Measurements from ENCODE around the gene LDB3. TPM values are rescaled to one million over a fixed set of nuclear protein-coding genes. Genes with fewer than 3 reads are reported as not detected.

Gene LDB3
- total and polyA plus RNA-seq, 10 donors = 0.14 to 1.2 (median 0.36) TPM; not detected in 2

DNA sequence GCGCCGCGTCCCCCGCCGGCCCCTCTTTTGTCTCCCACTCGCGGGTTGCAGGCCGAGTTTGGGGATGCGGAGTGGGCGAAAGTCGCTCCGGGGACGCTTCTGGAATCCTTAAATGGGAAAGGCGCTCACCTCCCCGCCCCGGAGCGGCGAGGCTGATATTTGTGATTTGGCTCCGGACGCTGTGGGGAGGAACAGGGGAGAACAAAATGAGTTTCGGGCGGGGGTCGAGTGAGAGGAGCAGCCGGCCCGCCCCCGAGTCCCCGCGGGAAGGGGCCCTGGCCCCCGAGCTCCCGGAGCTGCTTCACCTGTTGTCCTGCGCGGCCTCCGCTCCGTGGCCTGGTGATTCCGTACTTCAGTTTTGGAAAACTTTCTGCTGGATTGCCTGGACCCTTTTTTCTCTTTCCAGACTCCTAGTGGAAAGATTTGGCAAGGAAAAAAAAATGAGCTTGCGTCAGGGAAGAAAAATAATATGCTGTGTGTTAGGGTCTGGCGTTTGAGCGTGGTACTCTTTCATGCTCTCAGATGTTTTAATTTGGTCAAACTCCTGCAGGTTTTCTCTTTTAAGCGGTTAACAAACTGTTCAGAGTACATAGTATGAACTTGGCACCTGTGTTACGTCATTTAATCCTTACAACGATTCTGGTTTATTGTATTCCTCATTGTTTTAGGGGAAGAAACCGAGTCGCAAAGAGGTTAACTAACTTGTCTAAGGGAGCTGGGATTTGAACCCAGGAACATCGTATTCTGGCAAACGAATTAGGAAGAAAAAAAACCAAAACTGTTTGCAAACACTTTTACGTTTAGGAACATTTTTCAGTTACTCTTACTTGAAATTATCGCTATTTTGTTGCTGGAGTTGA is 89.0 kb downstream of the LDB3 start:
- no peak for TF ChIP-seq POLR2A (IDR thresholded peaks at IDR 0.05)
- TF ChIP-seq, protein P1, sequence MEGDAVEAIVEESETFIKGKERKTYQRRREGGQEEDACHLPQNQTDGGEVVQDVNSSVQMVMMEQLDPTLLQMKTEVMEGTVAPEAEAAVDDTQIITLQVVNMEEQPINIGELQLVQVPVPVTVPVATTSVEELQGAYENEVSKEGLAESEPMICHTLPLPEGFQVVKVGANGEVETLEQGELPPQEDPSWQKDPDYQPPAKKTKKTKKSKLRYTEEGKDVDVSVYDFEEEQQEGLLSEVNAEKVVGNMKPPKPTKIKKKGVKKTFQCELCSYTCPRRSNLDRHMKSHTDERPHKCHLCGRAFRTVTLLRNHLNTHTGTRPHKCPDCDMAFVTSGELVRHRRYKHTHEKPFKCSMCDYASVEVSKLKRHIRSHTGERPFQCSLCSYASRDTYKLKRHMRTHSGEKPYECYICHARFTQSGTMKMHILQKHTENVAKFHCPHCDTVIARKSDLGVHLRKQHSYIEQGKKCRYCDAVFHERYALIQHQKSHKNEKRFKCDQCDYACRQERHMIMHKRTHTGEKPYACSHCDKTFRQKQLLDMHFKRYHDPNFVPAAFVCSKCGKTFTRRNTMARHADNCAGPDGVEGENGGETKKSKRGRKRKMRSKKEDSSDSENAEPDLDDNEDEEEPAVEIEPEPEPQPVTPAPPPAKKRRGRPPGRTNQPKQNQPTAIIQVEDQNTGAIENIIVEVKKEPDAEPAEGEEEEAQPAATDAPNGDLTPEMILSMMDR (IDR thresholded peaks at IDR 0.05 in 8 of 11, conservative IDR thresholded peaks at IDR 0.05 in 3 of 11) = peak in 1 of 11 experiments; percentile 10
- Histone ChIP-seq H3K27me3 (replicated peaks in 1 of 7) (peaks cover 0 to 94% (median 39%) of the 10 kb centered on the region in 7 donors), H3K4me3 (peak overlapping the region; percentile 47 to 92 (median 70)), H3K4me1 (peaks cover 8 to 58% (median 32%) of the 10 kb centered on the region in 6 donors), H3K36me3 (no peaks in the 10 kb centered on the region), H3K27ac (peak overlapping the region in 7 of 8 donors; percentile 69 to 86 (median 84)), H3K9me3 (no peaks in the 10 kb centered on the region)
- WGBS, 5 donors = 5 to 13% (median 6%) methylated on average over 27 to 47 of the region's 47 CpGs
- peak; percentile 83 for DNase-seq
- intact Hi-C loops (cut with DNase I; ENCODE audit: low total_unique reads) = no loop called here

DNA sequence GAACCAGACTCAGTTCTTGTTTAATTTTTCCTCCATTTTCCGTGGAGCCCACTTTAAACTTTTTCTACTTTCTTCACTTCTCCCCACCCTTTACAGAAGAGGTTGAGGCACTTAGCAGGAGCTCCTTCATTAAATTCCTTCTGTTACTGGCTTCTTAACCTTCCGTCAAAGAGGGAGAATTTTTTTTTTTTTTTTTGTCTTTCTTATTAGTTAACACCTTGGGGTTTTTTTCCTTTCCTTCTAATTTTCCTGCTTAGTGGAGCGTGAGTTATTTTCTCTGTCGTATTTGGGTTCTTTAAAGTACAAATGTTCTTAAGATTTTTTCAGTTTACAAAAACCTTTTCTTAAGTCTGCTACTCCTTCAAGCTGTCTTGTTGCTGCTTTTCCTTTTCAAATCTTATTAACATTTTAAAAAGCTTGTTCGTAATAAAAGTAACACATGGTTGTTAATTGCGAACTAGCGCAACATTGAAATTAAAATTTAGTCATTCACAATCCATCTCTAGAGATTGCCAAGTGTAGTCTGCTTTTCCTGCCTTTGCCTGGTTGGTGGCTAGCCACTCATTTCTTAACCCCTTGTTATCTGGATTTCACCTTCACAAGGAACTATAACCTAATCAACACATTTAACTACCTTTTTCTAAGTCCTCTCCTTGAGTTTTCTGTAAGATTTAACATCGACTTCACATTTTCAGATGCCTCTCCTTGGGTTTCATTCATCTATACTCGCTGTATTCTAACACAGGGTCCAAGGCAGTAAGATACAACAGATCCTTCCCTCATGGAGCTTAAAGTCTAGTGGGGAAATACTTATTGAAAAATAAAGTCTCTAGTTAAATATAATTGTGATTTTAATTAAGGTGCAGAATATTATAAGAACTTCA is 90.1 kb downstream of the LDB3 start:
- intact Hi-C loops (cut with DNase I; ENCODE audit: low total_unique reads) = no loop called here
- Histone ChIP-seq H3K9me3 (no peaks in the 10 kb centered on the region), H3K4me1 (peaks cover 8 to 50% (median 28%) of the 10 kb centered on the region in 6 donors), H3K27me3 (replicated peaks in 1 of 7) (peaks cover 0 to 95% (median 39%) of the 10 kb centered on the region in 7 donors), H3K36me3 (no peaks in the 10 kb centered on the region), H3K4me3 (peak overlapping the region in 3 of 8 donors; percentile 67 to 92 (median 77)), H3K27ac (peak overlapping the region in 2 of 8 donors; percentile 84 to 85)
- no peak for TF ChIP-seq POLR2A (IDR thresholded peaks at IDR 0.05)
- TF ChIP-seq, protein P1 (IDR thresholded peaks at IDR 0.05 in 8 of 11, conservative IDR thresholded peaks at IDR 0.05 in 3 of 11) = no peak
- TF ChIP-seq POLR2AphosphoS5 (IDR thresholded peaks at IDR 0.05) = no peak
- 26 to 36% (median 33%) methylated on average over 9 of the region's 9 CpGs for WGBS, 5 donors
- no peak for DNase-seq

DNA sequence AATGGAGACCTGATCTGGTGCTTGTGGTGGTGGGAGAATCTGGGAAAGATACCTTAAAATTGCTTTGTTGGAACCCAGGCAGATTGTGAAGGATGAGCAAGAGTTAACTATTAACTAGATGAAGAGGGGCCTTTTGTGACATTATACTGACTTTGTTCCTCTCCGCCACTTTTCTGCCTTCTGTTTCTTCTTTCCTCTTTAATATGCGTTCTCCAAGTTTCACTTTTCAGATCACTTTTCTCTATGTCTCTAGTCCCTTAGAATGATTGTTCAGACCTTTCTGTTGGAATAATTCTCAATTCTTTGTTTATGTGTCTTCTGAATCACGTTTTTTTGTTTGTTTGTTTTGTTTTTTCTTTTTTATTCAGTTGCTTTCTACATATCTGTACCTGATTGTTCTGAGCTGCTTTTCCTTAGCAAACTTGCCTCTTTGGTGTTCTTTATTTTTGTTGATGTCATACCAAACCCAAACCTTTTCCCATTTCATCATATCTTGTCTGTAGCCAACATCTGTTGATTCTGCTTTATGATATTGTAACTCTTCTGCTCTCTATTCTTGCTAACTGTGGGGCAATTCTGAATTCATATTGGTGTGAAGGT is 90.9 kb downstream of the LDB3 start:
- no peaks in the 10 kb centered on the region for H3K36me3 ChIP-seq
- H3K27ac ChIP-seq = no peak overlapping the region
- H3K9me3 ChIP-seq = no peaks in the 10 kb centered on the region
- 15 to 28% (median 26%) methylated on average over 3 of the region's 3 CpGs for WGBS, 5 donors
- H3K4me3 ChIP-seq = peak overlapping the region in 2 of 8 donors; percentile 3 to 77
- H3K27me3 ChIP-seq (replicated peaks in 1 of 7) = peaks cover 0 to 94% (median 31%) of the 10 kb centered on the region in 7 donors
- H3K4me1 ChIP-seq = peaks cover 8 to 43% (median 28%) of the 10 kb centered on the region in 6 donors
- intact Hi-C loops (cut with DNase I; ENCODE audit: low total_unique reads) = no loop called here
- TF ChIP-seq, protein P1 (IDR thresholded peaks at IDR 0.05 in 8 of 11, conservative IDR thresholded peaks at IDR 0.05 in 3 of 11) = no peak
- TF ChIP-seq POLR2AphosphoS5 (IDR thresholded peaks at IDR 0.05) (no peak), POLR2A (IDR thresholded peaks at IDR 0.05) (no peak)
- no peak for DNase-seq

Data from spleen (tissue), 11 donors.